Keratinocyte (primary cell): ENCODE results near the gene KLF6. TPM values are rescaled to one million over a fixed set of nuclear protein-coding genes. Genes with fewer than 3 reads are reported as not detected.

ENCODE experiments used
- DNase-seq: peaks from one replicate; pipeline ENCODE4 v3.0.0-alpha.2; 2011; ENCODE audit warnings: low read depth, missing footprints, low spot score
- FAIRE-seq: peaks from 2 replicates; lab custom pipeline; 2011; peaks lifted over from hg19 to GRCh38; lab: Jason Lieb, UNC
- H2AFZ ChIP-seq: 2 replicates; pipeline ENCODE4 v1.6.0; 2012; ENCODE audit warnings: low read length, control low read depth, inconsistent platforms; ENCODE audit not compliant: control insufficient read depth
- H3K27ac ChIP-seq: 2 replicates; pipeline ENCODE4 v1.5.1; 2011; ENCODE audit warnings: low read length; ENCODE audit not compliant: control insufficient read depth, insufficient read depth
- H3K27me3 ChIP-seq: 3 replicates; pipeline ENCODE4 v1.6.0; 2011; ENCODE audit warnings: low read length; ENCODE audit not compliant: control insufficient read depth, insufficient read depth; ENCODE audit errors: extremely low read depth
- H3K36me3 ChIP-seq, 2 experiments: 2 replicates in 1 of 2; 3 replicates in 1 of 2; pipeline ENCODE4 v1.5.1; 2011; ENCODE audit warnings: low read length in 2 of 2, mild to moderate bottlenecking in 1 of 2; ENCODE audit not compliant: control insufficient read depth in 2 of 2, insufficient read depth in 2 of 2; ENCODE audit errors: extremely low read depth in 1 of 2
- H3K4me1 ChIP-seq: 3 replicates; pipeline ENCODE4 v1.5.1; 2011; ENCODE audit warnings: low read length; ENCODE audit not compliant: control insufficient read depth, insufficient read depth; ENCODE audit errors: extremely low read depth
- H3K4me2 ChIP-seq: 3 replicates; pipeline ENCODE4 v1.6.0; 2011; ENCODE audit warnings: low read depth, low read length; ENCODE audit not compliant: control insufficient read depth, insufficient read depth; ENCODE audit errors: extremely low read depth
- H3K4me3 ChIP-seq, 3 experiments: fragments of 200-600 bp in 1 of 3; sonication (generic) in 1 of 3; 2 replicates in 2 of 3; 3 replicates in 1 of 3; pipeline ENCODE4 v1.5.1; 2011 to 2016; ENCODE audit warnings: low read length in 3 of 3, mild to moderate bottlenecking in 3 of 3, control low read depth in 2 of 3, inconsistent platforms in 1 of 3, low read depth in 1 of 3, mixed read lengths in 1 of 3, mixed run types in 1 of 3, moderate library complexity in 1 of 3; ENCODE audit not compliant: control insufficient read depth in 2 of 3, insufficient read depth in 2 of 3; ENCODE audit errors: extremely low read depth in 1 of 3
- H3K79me2 ChIP-seq: 2 replicates; pipeline ENCODE4 v1.6.0; 2012; ENCODE audit warnings: low read length; ENCODE audit not compliant: control insufficient read depth, insufficient read depth
- H3K9ac ChIP-seq: 3 replicates; pipeline ENCODE4 v1.6.0; 2011; ENCODE audit warnings: low read length; ENCODE audit not compliant: control insufficient read depth, insufficient read depth; ENCODE audit errors: extremely low read depth
- H3K9me1 ChIP-seq: 3 replicates; pipeline ENCODE4 v1.6.0; 2011; ENCODE audit warnings: low read length; ENCODE audit not compliant: control insufficient read depth, insufficient read depth; ENCODE audit errors: extremely low read depth
- H3K9me3 ChIP-seq: 2 replicates; pipeline ENCODE4 v1.5.1; 2012; ENCODE audit warnings: low read depth, low read length; ENCODE audit not compliant: control insufficient read depth
- H4K20me1 ChIP-seq: 3 replicates; pipeline ENCODE4 v1.6.0; 2011; ENCODE audit warnings: low read length; ENCODE audit not compliant: control insufficient read depth, insufficient read depth; ENCODE audit errors: extremely low read depth
- EZH2 ChIP-seq: IDR thresholded peaks from one replicate; pipeline ENCODE4 v1.6.1; 2012; ENCODE audit warnings: inconsistent platforms, mild to moderate bottlenecking, low read length, moderate library complexity
- dilution Hi-C: fragments of 300-500 bp; cut with MboI; formaldehyde crosslinking; loops from one replicate; pipeline ENCODE4 v1.7.0; 2020; ENCODE audit warnings: low sequenced_read_pairs; ENCODE audit not compliant: extremely low pct_ligation_motif_present
- polyA plus RNA-seq, 5 experiments: library from polyadenylated mRNA; depleted of rRNA in 3 of 5; stranded (reverse) in 3 of 5; stranded (forward) in 1 of 5; unstranded in 1 of 5; fragments of >200 nt; gene quantifications; 1 replicate in 1 of 5; 2 replicates in 3 of 5; 3 replicates in 1 of 5; pipeline versions ENCODE4 v1.2.1 to v1.2.3, GENCODE V29; 2011 to 2012; ENCODE audit warnings: missing spikeins in 2 of 5, low read depth in 1 of 5, low replicate concordance in 1 of 5
- TF ChIP-seq, protein P1 (sequence below), 3 experiments: IDR thresholded peaks in 1 of 3; conservative IDR thresholded peaks in 1 of 3; optimal IDR thresholded peaks in 1 of 3; 2 replicates in 2 of 3; 3 replicates in 1 of 3; pipeline versions ENCODE3 to v1.5.1; 2011; ENCODE audit warnings: low read length in 3 of 3, mild to moderate bottlenecking in 3 of 3, moderate library complexity in 2 of 3, control low read depth in 1 of 3, inconsistent platforms in 1 of 3; ENCODE audit not compliant: insufficient read depth in 2 of 3; ENCODE audit errors: extremely low read depth in 1 of 3

KLF6 gene
- polyA plus RNA-seq, 1 donor (not counting 4 experiments of a cell fraction or from before 2014, with no cell fraction given): 250 TPM

DNA sequence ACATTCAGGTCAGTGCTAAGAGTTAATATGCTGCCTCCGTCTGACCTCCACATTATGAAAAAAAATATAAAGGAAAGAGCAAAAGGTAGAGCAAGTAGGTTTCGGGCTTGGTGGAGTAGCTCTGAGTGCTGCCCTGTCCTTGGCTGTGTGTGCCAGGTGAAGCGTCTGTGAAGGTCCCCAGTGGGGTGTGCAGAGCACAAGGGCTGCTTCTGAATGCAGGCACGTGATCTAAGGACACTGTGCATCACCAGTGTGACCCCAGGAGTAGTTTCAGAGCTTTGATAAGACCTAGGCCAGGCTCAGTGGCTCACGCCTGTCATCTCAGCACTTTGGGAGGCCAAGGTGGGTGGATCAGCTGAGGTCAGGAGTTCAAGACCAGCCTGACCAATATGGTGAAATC, 36.0 kb downstream of the KLF6 start:
- no peaks in the 10 kb centered on the region for H3K9me1 ChIP-seq
- H3K79me2 ChIP-seq: no peaks in the 10 kb centered on the region
- no peak overlapping the region for H3K4me3 ChIP-seq
- H3K4me1 ChIP-seq: peaks cover 10% of the 10 kb centered on the region
- H3K9me3 ChIP-seq: no peaks in the 10 kb centered on the region
- DNase-seq (no peak), FAIRE-seq (no peak)
- H4K20me1 ChIP-seq: no peaks in the 10 kb centered on the region
- H3K36me3 ChIP-seq: no peaks in the 10 kb centered on the region
- no peak overlapping the region for H3K9ac ChIP-seq
- H2AFZ ChIP-seq: no peak overlapping the region
- no peaks in the 10 kb centered on the region for H3K27me3 ChIP-seq
- H3K4me2 ChIP-seq: no peak overlapping the region
- H3K27ac ChIP-seq: no peak overlapping the region
- TF ChIP-seq EZH2: no peak
- TF ChIP-seq, protein P1, sequence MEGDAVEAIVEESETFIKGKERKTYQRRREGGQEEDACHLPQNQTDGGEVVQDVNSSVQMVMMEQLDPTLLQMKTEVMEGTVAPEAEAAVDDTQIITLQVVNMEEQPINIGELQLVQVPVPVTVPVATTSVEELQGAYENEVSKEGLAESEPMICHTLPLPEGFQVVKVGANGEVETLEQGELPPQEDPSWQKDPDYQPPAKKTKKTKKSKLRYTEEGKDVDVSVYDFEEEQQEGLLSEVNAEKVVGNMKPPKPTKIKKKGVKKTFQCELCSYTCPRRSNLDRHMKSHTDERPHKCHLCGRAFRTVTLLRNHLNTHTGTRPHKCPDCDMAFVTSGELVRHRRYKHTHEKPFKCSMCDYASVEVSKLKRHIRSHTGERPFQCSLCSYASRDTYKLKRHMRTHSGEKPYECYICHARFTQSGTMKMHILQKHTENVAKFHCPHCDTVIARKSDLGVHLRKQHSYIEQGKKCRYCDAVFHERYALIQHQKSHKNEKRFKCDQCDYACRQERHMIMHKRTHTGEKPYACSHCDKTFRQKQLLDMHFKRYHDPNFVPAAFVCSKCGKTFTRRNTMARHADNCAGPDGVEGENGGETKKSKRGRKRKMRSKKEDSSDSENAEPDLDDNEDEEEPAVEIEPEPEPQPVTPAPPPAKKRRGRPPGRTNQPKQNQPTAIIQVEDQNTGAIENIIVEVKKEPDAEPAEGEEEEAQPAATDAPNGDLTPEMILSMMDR (optimal IDR thresholded peaks at IDR 0.05 in 1 of 3, IDR thresholded peaks at IDR 0.05 in 1 of 3, conservative IDR thresholded peaks at IDR 0.05 in 1 of 3; ENCODE audit: extremely low read depth in 1 of 3, insufficient read depth in 2 of 3, low read length in 3 of 3): no peak
- dilution Hi-C loops: no loop called here

DNA sequence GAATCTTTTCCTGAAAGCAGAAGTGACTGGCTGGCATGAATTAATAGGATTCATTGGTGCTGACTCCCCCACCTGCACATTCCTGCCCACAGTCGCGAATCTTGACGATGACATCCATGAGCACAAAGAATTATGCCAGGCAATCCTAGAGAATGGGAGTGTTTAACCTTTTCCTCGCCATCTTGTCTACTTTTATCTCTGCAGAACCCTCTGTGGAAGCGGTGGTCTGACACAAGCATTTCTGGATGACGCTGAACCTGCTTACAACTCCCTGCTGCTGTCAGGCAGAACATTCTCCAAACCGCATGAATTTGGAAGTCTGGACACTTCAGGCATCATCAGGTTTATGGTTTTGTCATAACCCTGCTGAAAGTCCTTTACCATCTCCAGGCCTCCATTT, 36.5 kb downstream of the KLF6 start:
- Histone ChIP-seq H3K9me3 (no peaks in the 10 kb centered on the region), H3K4me3 (no peak overlapping the region), H3K4me2 (no peak overlapping the region), H2AFZ (no peak overlapping the region), H3K36me3 (no peaks in the 10 kb centered on the region), H4K20me1 (no peaks in the 10 kb centered on the region), H3K27ac (no peak overlapping the region), H3K4me1 (peaks cover 10% of the 10 kb centered on the region), H3K27me3 (no peaks in the 10 kb centered on the region), H3K9me1 (no peaks in the 10 kb centered on the region), H3K9ac (no peak overlapping the region), H3K79me2 (no peaks in the 10 kb centered on the region)
- no peak for TF ChIP-seq EZH2
- TF ChIP-seq, protein P1 (optimal IDR thresholded peaks at IDR 0.05 in 1 of 3, IDR thresholded peaks at IDR 0.05 in 1 of 3, conservative IDR thresholded peaks at IDR 0.05 in 1 of 3; ENCODE audit: extremely low read depth in 1 of 3, insufficient read depth in 2 of 3, low read length in 3 of 3): no peak
- dilution Hi-C loops: no loop called here
- FAIRE-seq (no peak), DNase-seq (no peak)
